Lower lobe of right lung (tissue), 2 donors: ENCODE data around the gene COL5A1. TPM values are rescaled to one million over a fixed set of nuclear protein-coding genes. Genes with fewer than 3 reads are reported as not detected.
A peak's percentile ranks its signal among the peaks of the same experiment; 100 is the strongest.

Source experiments
- ATAC-seq, 2 donors: fragments of 200-7000 bp; cut with Tn5 transposase; one replicate each; pipeline ENCODE4 v1.9.1; 2020 to 2022; ENCODE audit warnings: mild to moderate bottlenecking in 2 of 2, moderate library complexity in 2 of 2
- DNase-seq: peaks from one replicate; pipeline ENCODE4 v3.0.0-alpha.2; 2020
- H3K27ac ChIP-seq: fragments of 200-600 bp; one replicate; pipeline ENCODE4 v1.8.0; 2022
- H3K27me3 ChIP-seq: fragments of 200-600 bp; one replicate; pipeline ENCODE4 v1.8.0; 2022; ENCODE audit warnings: low read depth
- H3K36me3 ChIP-seq: fragments of 200-600 bp; one replicate; pipeline ENCODE4 v1.8.0; 2022; ENCODE audit warnings: mild to moderate bottlenecking
- H3K4me1 ChIP-seq: fragments of 200-600 bp; one replicate; pipeline ENCODE4 v1.8.0; 2022
- H3K4me3 ChIP-seq: fragments of 200-600 bp; one replicate; pipeline ENCODE4 v1.8.0; 2022; ENCODE audit warnings: mild to moderate bottlenecking
- H3K9me3 ChIP-seq: fragments of 200-600 bp; one replicate; pipeline ENCODE4 v1.8.0; 2022
- CTCF ChIP-seq: fragments of 200-600 bp; IDR thresholded peaks from one replicate; pipeline ENCODE4 v1.8.0; 2022; ENCODE audit warnings: antibody characterized with exemption, mild to moderate bottlenecking
- intact Hi-C: fragments of 100-400 bp; cut with DNase I; formaldehyde crosslinking; loops from one replicate; pipeline ENCODE4 v1.11.0; 2022
- total RNA-seq: library from RNA; stranded (reverse); fragmentation: NEBNext Ultra II Directional; extraction: Animal tissue kit (Norgen Biotek cat#: 25700); gene quantifications from one replicate; pipeline ENCODE4 v1.2.1, GENCODE V29; 2021
- donor health status: DM: no; HTN: yes; CAD: no; lungs with severe emphysema.

COL5A1 gene
- total RNA-seq, 1 donor from 2014 or later, result 29.0 TPM

GRCh38 chr9:134847752-134848432, 206.3 kb downstream of the COL5A1 start:
- no peak overlapping the region for H3K27ac ChIP-seq
- DNase-seq (peak; percentile 23), ATAC-seq (peak in 1 of 2 donors; percentile 37)
- peaks cover 12% of the 10 kb centered on the region for H3K36me3 ChIP-seq
- H3K4me1 ChIP-seq, result no peaks in the 10 kb centered on the region
- no peak overlapping the region for H3K4me3 ChIP-seq
- no peaks in the 10 kb centered on the region for H3K9me3 ChIP-seq
- no peaks in the 10 kb centered on the region for H3K27me3 ChIP-seq
- intact Hi-C loops, result no loop called here
- TF ChIP-seq CTCF, result no peak

GRCh38 chr9:134848504-134848903, 206.9 kb downstream of the COL5A1 start:
- TF ChIP-seq CTCF, result no peak
- peaks cover 9% of the 10 kb centered on the region for H3K36me3 ChIP-seq
- no peak overlapping the region for H3K27ac ChIP-seq
- no peak for DNase-seq
- ATAC-seq, result no peak
- no peaks in the 10 kb centered on the region for H3K4me1 ChIP-seq
- no peaks in the 10 kb centered on the region for H3K27me3 ChIP-seq
- H3K9me3 ChIP-seq, result no peaks in the 10 kb centered on the region
- intact Hi-C loops, result no loop called here
- H3K4me3 ChIP-seq, result no peak overlapping the region

- ATAC-seq (no peak), DNase-seq (no peak)
- intact Hi-C loops, result no loop called here
- Histone ChIP-seq H3K27ac (no peak overlapping the region), H3K36me3 (no peaks in the 10 kb centered on the region), H3K9me3 (no peaks in the 10 kb centered on the region), H3K4me3 (no peak overlapping the region), H3K27me3 (no peaks in the 10 kb centered on the region), H3K4me1 (no peaks in the 10 kb centered on the region)
- no peak for TF ChIP-seq CTCF
Observed at GRCh38 chr9:134850611-134851010, 209.0 kb downstream of the COL5A1 start.

- intact Hi-C loops, result no loop called here
- Histone ChIP-seq H3K27ac (no peak overlapping the region), H3K4me1 (no peaks in the 10 kb centered on the region), H3K9me3 (no peaks in the 10 kb centered on the region), H3K36me3 (no peaks in the 10 kb centered on the region), H3K4me3 (no peak overlapping the region), H3K27me3 (no peaks in the 10 kb centered on the region)
- no peak for ATAC-seq
- TF ChIP-seq CTCF, result no peak
- no peak for DNase-seq
Observed at GRCh38 chr9:134851020-134851419, 209.4 kb downstream of the COL5A1 start.

GRCh38 chr9:134852906-134853654, 211.5 kb downstream of the COL5A1 start:
- Histone ChIP-seq H3K9me3 (no peaks in the 10 kb centered on the region), H3K4me3 (no peak overlapping the region), H3K36me3 (no peaks in the 10 kb centered on the region), H3K27me3 (peaks cover 3% of the 10 kb centered on the region), H3K27ac (no peak overlapping the region), H3K4me1 (no peaks in the 10 kb centered on the region)
- no peak for TF ChIP-seq CTCF
- DNase-seq (no peak), ATAC-seq (no peak)
- intact Hi-C loops, result no loop called here
